Measurements from ENCODE around the gene CEP70.

CEP70 gene, protein sequence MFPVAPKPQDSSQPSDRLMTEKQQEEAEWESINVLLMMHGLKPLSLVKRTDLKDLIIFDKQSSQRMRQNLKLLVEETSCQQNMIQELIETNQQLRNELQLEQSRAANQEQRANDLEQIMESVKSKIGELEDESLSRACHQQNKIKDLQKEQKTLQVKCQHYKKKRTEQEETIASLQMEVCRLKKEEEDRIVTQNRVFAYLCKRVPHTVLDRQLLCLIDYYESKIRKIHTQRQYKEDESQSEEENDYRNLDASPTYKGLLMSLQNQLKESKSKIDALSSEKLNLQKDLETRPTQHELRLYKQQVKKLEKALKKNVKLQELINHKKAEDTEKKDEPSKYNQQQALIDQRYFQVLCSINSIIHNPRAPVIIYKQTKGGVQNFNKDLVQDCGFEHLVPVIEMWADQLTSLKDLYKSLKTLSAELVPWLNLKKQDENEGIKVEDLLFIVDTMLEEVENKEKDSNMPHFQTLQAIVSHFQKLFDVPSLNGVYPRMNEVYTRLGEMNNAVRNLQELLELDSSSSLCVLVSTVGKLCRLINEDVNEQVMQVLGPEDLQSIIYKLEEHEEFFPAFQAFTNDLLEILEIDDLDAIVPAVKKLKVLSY

DNA sequence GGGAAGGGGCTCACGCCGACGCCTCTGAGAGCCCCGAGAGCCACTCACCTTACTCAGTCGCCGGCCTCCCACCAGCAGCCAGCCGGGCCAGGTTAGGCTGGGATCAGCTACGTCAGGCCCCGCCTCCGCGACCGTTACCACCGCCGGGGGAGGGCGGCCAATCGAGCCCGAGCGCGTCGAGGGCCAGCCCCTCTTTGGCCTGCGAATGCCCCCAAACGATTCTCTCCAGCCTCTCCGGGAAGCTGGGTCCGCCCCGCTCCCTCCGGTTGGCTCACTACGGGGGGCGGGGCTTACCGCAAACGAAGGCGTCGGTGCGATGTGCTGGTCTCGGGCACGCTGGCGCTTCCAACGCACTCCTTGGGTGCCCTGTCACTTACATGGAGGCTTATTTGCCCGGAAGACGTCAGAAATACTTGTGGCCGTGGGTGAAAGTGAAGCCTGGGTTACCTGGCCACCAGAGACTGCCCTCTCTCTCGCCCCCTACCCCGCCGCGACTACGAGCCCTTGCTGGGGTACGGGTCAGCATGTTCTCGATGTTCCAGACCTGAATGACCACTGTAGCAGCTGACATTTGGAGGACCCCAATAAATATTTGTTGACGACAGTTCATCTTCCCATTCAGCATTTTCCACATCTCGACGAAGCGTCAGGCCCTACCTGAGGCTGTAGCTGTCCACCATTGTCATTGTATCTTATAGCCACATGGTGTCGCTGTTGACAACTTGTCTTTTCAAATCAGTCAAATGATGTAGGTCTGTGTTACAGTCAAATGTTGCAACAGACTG is at the start of gene CEP70:
Gene CEP70, minus strand, starts transcription at position 111 of the 785 bp plus-strand sequence. CDS start 21,333 bp downstream, outside the sequence.
- Histone ChIP-seq H3K36me3 (ENCODE audit: control insufficient read depth, insufficient read depth, low read length) (no peaks in the 10 kb centered on the region), H3K27me3 (ENCODE audit: control insufficient read depth, insufficient read depth, low read length) (no peaks in the 10 kb centered on the region), H3K4me3 (ENCODE audit: low read depth, low read length) (peak within 1 kb of the TSS; percentile 87), H3K9ac (ENCODE audit: low read depth, low read length) (peak within 1 kb of the TSS; percentile 77), H3K4me1 (ENCODE audit: control insufficient read depth, insufficient read depth, low read length) (peaks cover 5% of the 10 kb centered on the region), H3K9me3 (ENCODE audit: control insufficient read depth, insufficient read depth, low read length) (peaks cover 6% of the 10 kb centered on the region)

DNA sequence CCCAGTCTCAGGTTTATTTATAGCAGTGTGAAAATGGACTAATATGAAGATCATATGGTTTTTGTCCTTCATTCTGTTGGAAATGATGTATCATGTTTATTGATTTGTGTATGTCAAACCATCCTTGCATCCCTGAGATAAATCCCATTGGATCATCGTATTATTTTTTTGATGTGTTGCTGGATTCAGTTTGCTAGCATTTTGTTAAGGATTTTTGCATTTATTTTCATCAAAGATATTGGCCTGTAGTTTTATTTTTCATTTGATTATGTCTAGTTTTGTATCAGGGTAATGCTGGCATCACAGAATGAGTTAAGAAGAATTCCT is 48.8 kb upstream of the CEP70 start:
- H3K27me3 ChIP-seq (ENCODE audit: control insufficient read depth, insufficient read depth, low read length), result no peaks in the 10 kb centered on the region
- no peak overlapping the region for H3K4me3 ChIP-seq (ENCODE audit: low read depth, low read length)
- no peaks in the 10 kb centered on the region for H3K4me1 ChIP-seq (ENCODE audit: control insufficient read depth, insufficient read depth, low read length)
- peaks cover 6% of the 10 kb centered on the region for H3K9me3 ChIP-seq (ENCODE audit: control insufficient read depth, insufficient read depth, low read length)
- no peaks in the 10 kb centered on the region for H3K36me3 ChIP-seq (ENCODE audit: control insufficient read depth, insufficient read depth, low read length)
- no peak overlapping the region for H3K9ac ChIP-seq (ENCODE audit: low read depth, low read length)

DNA sequence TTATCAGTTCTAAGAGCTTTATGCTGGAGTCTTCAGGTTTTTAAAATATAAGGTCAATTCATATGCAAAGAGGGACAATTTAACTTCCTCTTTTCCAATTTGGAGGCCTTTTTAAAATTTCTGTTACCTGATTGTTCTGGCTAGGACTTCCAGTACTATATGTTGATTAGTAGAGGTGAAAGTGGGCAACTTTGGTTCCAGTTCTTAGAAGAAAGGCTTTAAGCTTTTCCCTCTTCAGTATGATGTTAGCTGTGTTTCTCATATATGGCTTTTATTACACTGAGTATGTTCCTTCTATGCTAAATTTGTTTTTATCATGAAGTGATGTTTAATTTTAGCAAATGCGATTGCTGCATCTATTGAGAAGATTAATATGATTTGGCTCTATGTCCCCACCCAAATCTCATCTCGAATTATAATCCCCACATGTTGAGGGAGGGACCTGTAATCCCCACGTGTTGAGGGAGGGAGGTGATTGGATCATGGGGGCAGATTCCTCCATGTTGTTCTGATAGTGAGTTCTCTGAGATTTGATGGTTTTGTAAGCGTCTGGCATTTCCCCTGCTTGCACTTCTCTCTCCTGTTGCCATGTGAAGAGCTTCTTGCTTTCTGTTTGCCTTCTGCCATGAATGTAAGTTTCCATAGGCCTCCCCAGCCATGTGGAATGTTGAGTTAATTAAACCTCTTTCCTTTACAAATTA is 48.3 kb upstream of the CEP70 start:
- H3K4me3 ChIP-seq (ENCODE audit: low read depth, low read length), result no peak overlapping the region
- no peaks in the 10 kb centered on the region for H3K36me3 ChIP-seq (ENCODE audit: control insufficient read depth, insufficient read depth, low read length)
- H3K4me1 ChIP-seq (ENCODE audit: control insufficient read depth, insufficient read depth, low read length), result no peaks in the 10 kb centered on the region
- no peak overlapping the region for H3K9ac ChIP-seq (ENCODE audit: low read depth, low read length)
- H3K27me3 ChIP-seq (ENCODE audit: control insufficient read depth, insufficient read depth, low read length), result no peaks in the 10 kb centered on the region
- peaks cover 6% of the 10 kb centered on the region for H3K9me3 ChIP-seq (ENCODE audit: control insufficient read depth, insufficient read depth, low read length)

DNA sequence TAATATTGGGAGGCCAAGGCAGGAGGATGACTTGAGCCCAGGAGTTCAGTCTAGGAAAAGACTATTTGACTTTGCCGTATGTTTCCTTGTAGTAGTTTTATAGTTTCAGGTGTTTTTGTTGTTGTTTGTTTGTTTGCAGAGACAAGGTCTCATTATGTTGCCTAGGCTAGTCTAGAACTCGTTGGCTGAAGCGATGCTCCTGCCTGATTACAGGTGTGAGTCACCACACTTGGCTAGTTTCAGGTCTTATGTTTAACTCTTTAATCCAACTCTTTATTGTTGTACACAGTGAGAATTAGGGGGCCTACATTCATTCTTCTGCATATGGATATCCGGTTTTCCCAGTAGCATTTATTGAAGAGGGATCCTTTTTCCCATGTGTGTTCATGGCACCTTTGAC is 46.5 kb upstream of the CEP70 start:
- no peaks in the 10 kb centered on the region for H3K4me1 ChIP-seq (ENCODE audit: control insufficient read depth, insufficient read depth, low read length)
- H3K36me3 ChIP-seq (ENCODE audit: control insufficient read depth, insufficient read depth, low read length), result no peaks in the 10 kb centered on the region

DNA sequence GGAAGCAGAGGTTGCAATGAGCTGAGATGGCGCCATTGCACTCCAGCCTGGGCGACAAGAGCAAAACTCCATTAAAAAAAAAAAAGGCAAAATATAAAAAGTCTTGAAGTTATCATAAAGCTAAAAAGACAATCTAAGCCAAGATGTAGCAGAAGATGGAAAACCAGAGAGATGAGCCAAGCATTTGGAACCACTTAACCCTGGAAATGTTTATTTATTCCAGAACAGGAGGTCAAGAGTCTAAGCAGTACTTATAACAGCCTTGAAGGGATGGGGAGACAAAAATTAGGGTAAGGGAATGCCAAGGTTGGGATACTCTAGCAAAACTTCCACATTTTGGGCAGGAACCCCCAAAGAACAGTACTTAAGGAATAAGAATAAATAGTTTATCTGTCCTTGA is 44.6 kb upstream of the CEP70 start:
- no peaks in the 10 kb centered on the region for H3K27me3 ChIP-seq (ENCODE audit: control insufficient read depth, insufficient read depth, low read length)
- peaks cover 2% of the 10 kb centered on the region for H3K9me3 ChIP-seq (ENCODE audit: control insufficient read depth, insufficient read depth, low read length)
- H3K4me1 ChIP-seq (ENCODE audit: control insufficient read depth, insufficient read depth, low read length), result no peaks in the 10 kb centered on the region
- no peak overlapping the region for H3K9ac ChIP-seq (ENCODE audit: low read depth, low read length)
- no peak overlapping the region for H3K4me3 ChIP-seq (ENCODE audit: low read depth, low read length)
- no peaks in the 10 kb centered on the region for H3K36me3 ChIP-seq (ENCODE audit: control insufficient read depth, insufficient read depth, low read length)

More for the DNA sequence above, 46.5 kb upstream of the CEP70 start:
- H3K9ac ChIP-seq (ENCODE audit: low read depth, low read length), result no peak overlapping the region
- H3K4me3 ChIP-seq (ENCODE audit: low read depth, low read length), result no peak overlapping the region
- no peaks in the 10 kb centered on the region for H3K27me3 ChIP-seq (ENCODE audit: control insufficient read depth, insufficient read depth, low read length)
- H3K9me3 ChIP-seq (ENCODE audit: control insufficient read depth, insufficient read depth, low read length), result peaks cover 2% of the 10 kb centered on the region

DNA sequence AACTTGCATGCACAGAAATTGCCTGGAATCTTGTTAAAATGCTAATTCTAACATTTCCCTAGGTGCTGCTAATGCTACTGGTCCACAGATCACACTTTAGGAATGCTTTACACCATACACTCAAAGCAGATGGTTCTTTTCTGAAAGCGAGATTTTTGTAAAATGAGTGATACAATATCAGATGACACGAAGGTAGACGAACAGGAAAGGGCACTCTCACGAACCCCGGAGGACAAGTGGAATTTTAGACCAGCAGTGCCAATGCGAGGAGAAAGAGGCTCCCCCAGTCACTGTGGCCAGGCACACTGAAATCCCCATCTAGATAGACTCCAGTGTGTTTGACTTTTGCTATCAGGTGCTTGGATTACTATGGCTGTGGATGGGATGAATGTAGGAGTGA is 35.5 kb upstream of the CEP70 start:
- Histone ChIP-seq H3K9me3 (ENCODE audit: control insufficient read depth, insufficient read depth, low read length) (no peaks in the 10 kb centered on the region), H3K4me1 (ENCODE audit: control insufficient read depth, insufficient read depth, low read length) (no peaks in the 10 kb centered on the region), H3K36me3 (ENCODE audit: control insufficient read depth, insufficient read depth, low read length) (no peaks in the 10 kb centered on the region), H3K27me3 (ENCODE audit: control insufficient read depth, insufficient read depth, low read length) (no peaks in the 10 kb centered on the region), H3K9ac (ENCODE audit: low read depth, low read length) (no peak overlapping the region), H3K4me3 (ENCODE audit: low read depth, low read length) (no peak overlapping the region)

DNA sequence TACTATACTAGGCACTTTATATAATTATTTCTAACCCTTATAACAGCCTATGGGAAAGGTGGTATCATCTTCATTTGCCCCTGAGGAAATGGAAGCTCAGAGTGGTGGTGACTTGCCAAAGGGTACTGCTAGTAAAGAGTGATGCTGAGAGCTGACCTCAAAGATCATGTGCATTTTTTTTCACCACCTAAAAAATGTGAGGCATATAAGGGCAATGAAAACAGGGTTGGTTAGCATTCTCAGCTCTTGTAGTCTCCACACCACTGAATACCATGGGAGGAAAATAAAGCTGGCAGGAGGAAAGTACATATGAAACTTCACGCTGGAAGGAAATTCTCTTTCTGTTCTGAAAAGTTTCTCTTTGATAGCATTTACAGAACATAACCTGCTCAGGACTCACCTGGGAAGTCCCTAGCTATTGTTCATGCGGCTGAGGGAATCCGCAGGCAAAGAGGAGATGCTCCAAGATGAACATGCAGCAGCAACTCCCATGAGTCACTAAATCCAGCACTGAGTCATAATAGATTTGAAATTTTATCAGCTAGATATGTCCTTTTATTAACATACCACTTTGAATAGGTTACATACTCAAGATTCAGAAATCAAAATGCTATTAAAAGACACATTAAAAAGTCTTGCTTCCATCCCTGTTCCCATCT is 31.8 kb upstream of the CEP70 start:
- H3K4me1 ChIP-seq (ENCODE audit: control insufficient read depth, insufficient read depth, low read length), result no peaks in the 10 kb centered on the region
- H3K36me3 ChIP-seq (ENCODE audit: control insufficient read depth, insufficient read depth, low read length), result no peaks in the 10 kb centered on the region
- no peak overlapping the region for H3K9ac ChIP-seq (ENCODE audit: low read depth, low read length)
- no peak overlapping the region for H3K4me3 ChIP-seq (ENCODE audit: low read depth, low read length)
- no peaks in the 10 kb centered on the region for H3K9me3 ChIP-seq (ENCODE audit: control insufficient read depth, insufficient read depth, low read length)
- H3K27me3 ChIP-seq (ENCODE audit: control insufficient read depth, insufficient read depth, low read length), result no peaks in the 10 kb centered on the region

DNA sequence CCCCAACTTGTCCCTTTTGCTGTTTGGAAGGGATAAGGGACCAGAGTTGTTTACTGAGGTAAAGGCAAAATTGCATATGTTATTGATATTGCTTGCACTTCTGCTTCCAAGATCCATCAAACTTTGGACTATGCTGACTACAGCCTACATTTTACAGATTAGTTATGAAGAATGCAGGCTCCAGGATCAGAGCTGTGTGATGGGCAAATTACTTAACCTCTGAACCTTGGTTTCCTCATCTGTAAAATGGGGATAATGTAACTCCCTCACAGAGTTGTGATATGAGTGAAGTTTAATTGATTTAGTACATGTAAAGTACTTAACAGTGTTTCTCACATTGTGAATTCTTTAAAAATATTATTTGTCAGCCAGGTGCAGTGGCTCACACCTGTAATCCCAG is 30.5 kb upstream of the CEP70 start:
- Histone ChIP-seq H3K36me3 (ENCODE audit: control insufficient read depth, insufficient read depth, low read length) (no peaks in the 10 kb centered on the region), H3K4me3 (ENCODE audit: low read depth, low read length) (no peak overlapping the region), H3K9me3 (ENCODE audit: control insufficient read depth, insufficient read depth, low read length) (no peaks in the 10 kb centered on the region), H3K27me3 (ENCODE audit: control insufficient read depth, insufficient read depth, low read length) (no peaks in the 10 kb centered on the region), H3K4me1 (ENCODE audit: control insufficient read depth, insufficient read depth, low read length) (no peaks in the 10 kb centered on the region), H3K9ac (ENCODE audit: low read depth, low read length) (no peak overlapping the region)

DNA sequence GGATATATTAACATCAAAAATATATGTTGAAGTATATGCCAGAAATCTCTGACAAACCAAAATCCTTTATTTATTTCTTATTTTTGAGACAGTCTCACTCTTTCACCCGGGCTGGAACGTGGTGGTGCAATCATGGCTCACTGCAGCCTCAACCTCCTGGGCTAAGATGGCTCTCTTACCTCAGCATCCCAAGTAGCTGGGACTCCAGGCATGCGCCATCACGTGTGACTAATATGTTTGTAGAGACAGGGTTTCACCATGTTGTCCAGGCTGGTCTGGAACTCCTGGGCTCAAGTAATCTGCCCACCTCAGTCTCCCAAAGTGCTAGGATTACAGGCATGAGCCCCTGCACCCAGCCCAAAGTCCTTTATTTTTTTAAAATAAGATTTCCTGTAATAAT is 26.4 kb upstream of the CEP70 start:
- Histone ChIP-seq H3K4me1 (ENCODE audit: control insufficient read depth, insufficient read depth, low read length) (no peaks in the 10 kb centered on the region), H3K9ac (ENCODE audit: low read depth, low read length) (no peak overlapping the region), H3K27me3 (ENCODE audit: control insufficient read depth, insufficient read depth, low read length) (no peaks in the 10 kb centered on the region), H3K36me3 (ENCODE audit: control insufficient read depth, insufficient read depth, low read length) (no peaks in the 10 kb centered on the region), H3K9me3 (ENCODE audit: control insufficient read depth, insufficient read depth, low read length) (no peaks in the 10 kb centered on the region), H3K4me3 (ENCODE audit: low read depth, low read length) (no peak overlapping the region)

DNA sequence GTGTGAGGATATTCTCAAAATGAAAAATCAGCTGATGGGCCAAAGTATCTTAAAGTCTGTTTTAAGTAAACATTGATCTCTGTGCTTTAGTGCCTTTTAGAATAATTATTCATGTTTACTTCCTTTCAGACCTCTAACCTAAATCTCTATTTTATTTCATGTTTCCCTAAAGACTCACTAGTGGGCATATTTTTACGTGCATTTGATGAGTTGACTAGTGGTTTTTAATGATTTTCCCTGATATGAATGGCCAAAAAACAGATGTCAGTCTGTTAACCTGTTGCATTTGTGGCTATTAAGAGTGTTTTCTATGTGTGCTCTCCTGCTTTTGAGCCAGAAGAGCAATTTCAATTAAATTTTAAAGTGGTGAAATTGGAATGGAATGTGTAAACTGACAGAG is 21.4 kb upstream of the CEP70 start:
- H3K4me3 ChIP-seq (ENCODE audit: low read depth, low read length), result no peak overlapping the region
- no peak overlapping the region for H3K9ac ChIP-seq (ENCODE audit: low read depth, low read length)
- H3K9me3 ChIP-seq (ENCODE audit: control insufficient read depth, insufficient read depth, low read length), result no peaks in the 10 kb centered on the region

DNA sequence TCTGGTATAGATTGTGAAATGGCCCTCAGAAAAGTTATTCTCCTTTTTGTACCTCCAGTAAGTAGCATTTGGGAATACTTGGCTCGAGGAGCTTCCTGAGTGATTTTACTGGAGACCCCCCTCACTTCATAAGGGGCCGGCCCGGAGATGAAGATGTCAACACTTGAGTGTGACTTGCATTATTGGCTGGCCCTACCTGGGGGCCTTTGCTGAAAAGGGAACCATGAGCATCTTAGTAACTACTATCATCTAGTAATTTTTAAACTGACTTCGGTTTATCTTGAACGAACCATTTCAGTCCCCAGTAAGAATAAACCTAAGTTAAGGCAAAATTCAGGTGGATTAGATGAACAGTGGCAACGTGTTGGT is 15.8 kb upstream of the CEP70 start:
- peak overlapping the region; percentile 79 for H3K4me3 ChIP-seq (ENCODE audit: low read depth, low read length)
- no peak overlapping the region for H3K9ac ChIP-seq (ENCODE audit: low read depth, low read length)
- no peaks in the 10 kb centered on the region for H3K36me3 ChIP-seq (ENCODE audit: control insufficient read depth, insufficient read depth, low read length)
- H3K4me1 ChIP-seq (ENCODE audit: control insufficient read depth, insufficient read depth, low read length), result peaks cover 5% of the 10 kb centered on the region
- no peaks in the 10 kb centered on the region for H3K27me3 ChIP-seq (ENCODE audit: control insufficient read depth, insufficient read depth, low read length)
- no peaks in the 10 kb centered on the region for H3K9me3 ChIP-seq (ENCODE audit: control insufficient read depth, insufficient read depth, low read length)

More for the DNA sequence above, 21.4 kb upstream of the CEP70 start:
- H3K27me3 ChIP-seq (ENCODE audit: control insufficient read depth, insufficient read depth, low read length), result no peaks in the 10 kb centered on the region
- no peaks in the 10 kb centered on the region for H3K36me3 ChIP-seq (ENCODE audit: control insufficient read depth, insufficient read depth, low read length)
- no peaks in the 10 kb centered on the region for H3K4me1 ChIP-seq (ENCODE audit: control insufficient read depth, insufficient read depth, low read length)

Measured in iPS-15b (cell line).